ENCODE data around the gene SMCO4.

The SMCO4 gene

DNA sequence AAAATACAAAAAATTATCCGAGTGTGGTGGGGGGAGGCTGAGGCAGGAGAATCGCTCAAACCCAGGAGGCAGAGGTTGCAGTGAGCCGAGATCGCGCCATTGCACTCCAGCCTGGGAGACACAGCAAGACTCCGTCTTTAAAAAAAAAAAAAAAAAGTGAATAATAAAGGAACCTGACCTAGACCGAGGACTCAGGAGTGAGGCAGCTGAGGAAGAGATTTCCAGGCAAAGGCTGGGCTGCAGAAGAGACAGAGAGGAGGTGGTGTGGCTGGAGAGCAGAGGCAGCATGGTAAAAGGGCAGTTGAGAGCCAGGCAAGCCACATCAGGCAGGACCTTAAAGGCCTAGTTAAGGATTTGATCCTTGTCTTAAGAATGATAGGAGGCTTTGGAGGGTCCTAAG, 28.4 kb upstream of the SMCO4 start:
- H3K4me3 Mint-ChIP-seq, result no peak overlapping the region
- H3K9me3 Mint-ChIP-seq, result no peaks in the 10 kb centered on the region
- no peak overlapping the region for H3K27ac Mint-ChIP-seq
- H3K36me3 Mint-ChIP-seq (ENCODE audit: low read depth), result no peaks in the 10 kb centered on the region
- H3K4me1 Mint-ChIP-seq (ENCODE audit: low read depth), result no peaks in the 10 kb centered on the region
- peaks cover 4% of the 10 kb centered on the region for H3K27me3 Mint-ChIP-seq (ENCODE audit: low read depth)

GRCh38 chr11:93570759-93571413, 27.7 kb upstream of the SMCO4 start:
- H3K27ac Mint-ChIP-seq, result no peak overlapping the region
- H3K27me3 Mint-ChIP-seq (ENCODE audit: low read depth), result peaks cover 4% of the 10 kb centered on the region
- no peaks in the 10 kb centered on the region for H3K9me3 Mint-ChIP-seq
- H3K4me3 Mint-ChIP-seq, result no peak overlapping the region
- no peaks in the 10 kb centered on the region for H3K4me1 Mint-ChIP-seq (ENCODE audit: low read depth)
- no peaks in the 10 kb centered on the region for H3K36me3 Mint-ChIP-seq (ENCODE audit: low read depth)

GRCh38 chr11:93569496-93569895, 26.3 kb upstream of the SMCO4 start:
- no peaks in the 10 kb centered on the region for H3K36me3 Mint-ChIP-seq (ENCODE audit: low read depth)
- H3K27ac Mint-ChIP-seq, result no peak overlapping the region
- no peak overlapping the region for H3K4me3 Mint-ChIP-seq
- H3K27me3 Mint-ChIP-seq (ENCODE audit: low read depth), result peaks cover 7% of the 10 kb centered on the region
- no peaks in the 10 kb centered on the region for H3K4me1 Mint-ChIP-seq (ENCODE audit: low read depth)
- H3K9me3 Mint-ChIP-seq, result no peaks in the 10 kb centered on the region

DNA sequence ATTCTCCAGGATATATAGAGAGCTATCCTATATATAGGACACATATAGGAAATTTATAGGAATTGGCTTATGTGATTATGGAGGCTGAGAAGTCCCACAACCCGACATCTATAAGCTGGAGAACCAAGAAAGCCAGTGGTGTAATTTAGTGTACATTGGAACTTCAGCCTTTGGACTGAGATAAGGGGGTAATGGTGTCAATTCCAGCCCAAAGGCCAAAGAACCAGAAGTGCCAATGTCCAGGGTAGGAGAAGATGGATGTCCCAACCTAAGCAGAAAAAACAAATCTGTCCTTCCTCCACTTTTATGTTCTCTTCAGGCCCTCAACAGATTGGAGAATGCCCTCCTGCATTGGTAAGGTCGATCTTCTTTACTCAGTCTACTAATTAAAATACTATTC, 25.5 kb upstream of the SMCO4 start:
- Mint-ChIP-seq H3K4me1 (ENCODE audit: low read depth) (no peaks in the 10 kb centered on the region), H3K9me3 (no peaks in the 10 kb centered on the region), H3K27me3 (ENCODE audit: low read depth) (peaks cover 7% of the 10 kb centered on the region), H3K36me3 (ENCODE audit: low read depth) (no peaks in the 10 kb centered on the region), H3K4me3 (no peak overlapping the region), H3K27ac (no peak overlapping the region)

DNA sequence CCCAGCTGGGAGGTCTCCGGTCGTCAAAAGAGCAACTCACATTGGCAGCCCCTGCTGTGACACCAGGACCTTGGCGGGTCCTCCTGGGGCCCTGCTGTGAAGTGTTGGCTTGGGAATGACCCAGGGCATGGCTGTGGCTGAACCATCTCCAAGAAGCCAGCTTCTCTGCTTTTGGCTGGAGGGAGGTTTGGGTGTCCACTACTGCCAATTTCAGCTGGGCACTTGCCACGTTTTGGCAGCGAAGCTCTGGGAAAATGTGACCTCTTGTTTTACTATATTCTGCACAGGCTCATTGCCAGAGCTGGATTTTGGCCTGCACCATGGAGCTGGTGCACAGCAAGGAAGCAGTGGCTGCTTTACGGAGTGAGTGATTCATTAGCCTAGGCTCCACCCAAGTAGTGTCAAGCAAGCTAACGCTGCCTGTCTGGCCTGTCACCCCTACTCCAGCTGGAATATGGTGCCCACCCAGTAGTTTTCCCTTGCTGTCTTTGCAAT, 24.3 kb upstream of the SMCO4 start:
- Mint-ChIP-seq H3K27ac (no peak overlapping the region), H3K4me1 (ENCODE audit: low read depth) (no peaks in the 10 kb centered on the region), H3K9me3 (no peaks in the 10 kb centered on the region), H3K36me3 (ENCODE audit: low read depth) (no peaks in the 10 kb centered on the region), H3K4me3 (no peak overlapping the region), H3K27me3 (ENCODE audit: low read depth) (peaks cover 14% of the 10 kb centered on the region)

DNA sequence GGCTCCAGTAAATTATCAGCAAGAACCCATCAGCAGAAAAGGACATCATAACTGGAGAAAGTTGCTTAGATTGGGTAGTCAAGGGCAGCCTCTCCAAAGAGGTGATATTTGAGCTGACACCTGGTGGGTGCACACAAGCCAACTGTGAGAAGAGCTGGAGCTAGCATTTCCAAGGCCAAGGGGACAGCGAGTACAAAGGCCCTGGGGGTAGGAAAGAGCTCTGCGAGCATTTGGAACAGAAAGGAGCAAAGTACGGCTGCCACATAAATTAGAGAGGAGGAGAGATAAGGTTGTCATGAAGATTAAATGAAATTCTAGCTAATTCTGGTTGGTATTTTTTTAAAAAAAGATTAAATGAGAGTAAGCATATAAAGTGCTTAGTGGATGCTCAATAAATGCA, 21.7 kb upstream of the SMCO4 start:
- no peaks in the 10 kb centered on the region for H3K4me1 Mint-ChIP-seq (ENCODE audit: low read depth)
- H3K27me3 Mint-ChIP-seq (ENCODE audit: low read depth), result peaks cover 14% of the 10 kb centered on the region
- no peak overlapping the region for H3K4me3 Mint-ChIP-seq
- H3K36me3 Mint-ChIP-seq (ENCODE audit: low read depth), result no peaks in the 10 kb centered on the region
- H3K9me3 Mint-ChIP-seq, result no peaks in the 10 kb centered on the region
- H3K27ac Mint-ChIP-seq, result no peak overlapping the region

GRCh38 chr11:93563857-93564256, 20.7 kb upstream of the SMCO4 start:
- Mint-ChIP-seq H3K27me3 (ENCODE audit: low read depth) (peaks cover 13% of the 10 kb centered on the region), H3K9me3 (no peaks in the 10 kb centered on the region), H3K4me1 (ENCODE audit: low read depth) (peaks cover 3% of the 10 kb centered on the region), H3K27ac (no peak overlapping the region), H3K36me3 (ENCODE audit: low read depth) (no peaks in the 10 kb centered on the region), H3K4me3 (no peak overlapping the region)

- no peak overlapping the region for H3K4me3 Mint-ChIP-seq
- H3K4me1 Mint-ChIP-seq (ENCODE audit: low read depth), result peaks cover 3% of the 10 kb centered on the region
- H3K27ac Mint-ChIP-seq, result no peak overlapping the region
- no peaks in the 10 kb centered on the region for H3K9me3 Mint-ChIP-seq
- H3K27me3 Mint-ChIP-seq (ENCODE audit: low read depth), result peaks cover 23% of the 10 kb centered on the region
- no peaks in the 10 kb centered on the region for H3K36me3 Mint-ChIP-seq (ENCODE audit: low read depth)
Measured at GRCh38 chr11:93560199-93560932, 17.2 kb upstream of the SMCO4 start.

GRCh38 chr11:93559681-93560080, 16.5 kb upstream of the SMCO4 start:
- Mint-ChIP-seq H3K36me3 (ENCODE audit: low read depth) (no peaks in the 10 kb centered on the region), H3K9me3 (no peaks in the 10 kb centered on the region), H3K27me3 (ENCODE audit: low read depth) (peaks cover 27% of the 10 kb centered on the region), H3K4me1 (ENCODE audit: low read depth) (peaks cover 3% of the 10 kb centered on the region), H3K4me3 (no peak overlapping the region), H3K27ac (no peak overlapping the region)

GRCh38 chr11:93552874-93553273, 9.7 kb upstream of the SMCO4 start:
- H3K4me1 Mint-ChIP-seq (ENCODE audit: low read depth), result peaks cover 2% of the 10 kb centered on the region
- no peaks in the 10 kb centered on the region for H3K36me3 Mint-ChIP-seq (ENCODE audit: low read depth)
- no peak overlapping the region for H3K4me3 Mint-ChIP-seq
- no peak overlapping the region for H3K27ac Mint-ChIP-seq
- H3K27me3 Mint-ChIP-seq (ENCODE audit: low read depth), result peaks cover 42% of the 10 kb centered on the region
- no peaks in the 10 kb centered on the region for H3K9me3 Mint-ChIP-seq

- Mint-ChIP-seq H3K27ac (no peak overlapping the region), H3K36me3 (ENCODE audit: low read depth) (no peaks in the 10 kb centered on the region), H3K27me3 (ENCODE audit: low read depth) (peaks cover 32% of the 10 kb centered on the region), H3K9me3 (no peaks in the 10 kb centered on the region), H3K4me3 (no peak overlapping the region), H3K4me1 (ENCODE audit: low read depth) (peaks cover 2% of the 10 kb centered on the region)
Measured at GRCh38 chr11:93549976-93550375, 6.8 kb upstream of the SMCO4 start.

DNA sequence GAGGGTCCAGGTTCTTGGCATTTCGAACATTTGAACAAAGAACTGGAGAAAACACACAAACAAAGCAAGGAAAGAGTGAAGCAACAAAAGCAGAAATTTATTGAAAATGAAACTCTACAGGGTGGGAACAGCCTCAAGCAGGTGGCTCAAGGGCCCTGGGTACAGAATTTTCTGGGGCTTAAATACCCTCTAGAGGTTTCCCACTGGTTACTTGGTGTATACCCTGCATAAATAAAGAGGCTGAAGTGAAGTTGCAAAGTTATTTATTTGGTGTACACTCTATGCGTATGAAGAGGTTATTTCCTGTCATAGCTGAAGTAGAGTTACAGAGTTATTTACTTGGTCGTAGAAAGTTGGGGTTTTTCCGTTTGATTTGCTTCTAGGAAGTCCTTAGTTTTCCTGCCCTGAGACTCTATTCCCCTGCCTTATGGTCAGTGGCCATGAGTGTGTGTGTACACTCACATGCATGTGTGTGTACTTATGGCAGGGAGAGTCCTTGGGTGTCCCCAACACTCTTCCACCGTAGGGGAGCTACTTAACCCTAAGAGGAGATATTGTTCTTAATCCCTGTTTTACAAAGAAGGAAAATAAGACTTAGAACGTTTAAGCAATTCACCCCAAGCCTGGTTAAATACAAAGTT, 5.6 kb upstream of the SMCO4 start:
- Mint-ChIP-seq H3K4me3 (no peak overlapping the region), H3K4me1 (ENCODE audit: low read depth) (peaks cover 9% of the 10 kb centered on the region), H3K27ac (no peak overlapping the region), H3K27me3 (ENCODE audit: low read depth) (peaks cover 26% of the 10 kb centered on the region), H3K9me3 (no peaks in the 10 kb centered on the region), H3K36me3 (ENCODE audit: low read depth) (no peaks in the 10 kb centered on the region)

- H3K36me3 Mint-ChIP-seq (ENCODE audit: low read depth), result no peaks in the 10 kb centered on the region
- no peak overlapping the region for H3K4me3 Mint-ChIP-seq
- H3K27ac Mint-ChIP-seq, result no peak overlapping the region
- peaks cover 24% of the 10 kb centered on the region for H3K27me3 Mint-ChIP-seq (ENCODE audit: low read depth)
- H3K4me1 Mint-ChIP-seq (ENCODE audit: low read depth), result peaks cover 14% of the 10 kb centered on the region
- H3K9me3 Mint-ChIP-seq, result no peaks in the 10 kb centered on the region
Measured at GRCh38 chr11:93547773-93548172, 4.6 kb upstream of the SMCO4 start.

DNA sequence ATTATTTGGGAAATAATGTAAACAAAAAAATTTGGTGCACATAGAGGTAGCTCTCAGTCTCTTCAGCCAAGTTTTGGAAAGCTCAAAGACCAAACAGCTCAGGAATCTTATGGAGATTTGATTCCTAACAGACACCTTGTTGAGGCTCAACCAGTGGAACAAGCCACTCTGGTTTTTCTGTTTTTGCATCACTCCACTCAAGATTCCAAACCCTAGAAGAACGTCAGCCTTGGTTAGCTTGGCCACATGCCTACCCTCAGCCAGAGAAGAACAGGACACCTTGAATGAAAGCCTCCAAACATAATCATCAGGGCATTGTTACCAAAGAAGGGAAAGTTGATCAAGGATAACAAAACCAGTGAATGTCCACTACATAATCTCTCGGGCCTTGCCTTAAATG, 3.8 kb upstream of the SMCO4 start:
- H3K4me3 Mint-ChIP-seq, result no peak overlapping the region
- peaks cover 24% of the 10 kb centered on the region for H3K27me3 Mint-ChIP-seq (ENCODE audit: low read depth)
- no peaks in the 10 kb centered on the region for H3K36me3 Mint-ChIP-seq (ENCODE audit: low read depth)
- H3K9me3 Mint-ChIP-seq, result no peaks in the 10 kb centered on the region
- no peak overlapping the region for H3K27ac Mint-ChIP-seq
- peaks cover 17% of the 10 kb centered on the region for H3K4me1 Mint-ChIP-seq (ENCODE audit: low read depth)

GRCh38 chr11:93545566-93545965, 2.4 kb upstream of the SMCO4 start:
- Mint-ChIP-seq H3K4me1 (ENCODE audit: low read depth) (peaks cover 22% of the 10 kb centered on the region), H3K27me3 (ENCODE audit: low read depth) (peaks cover 16% of the 10 kb centered on the region), H3K4me3 (no peak overlapping the region), H3K27ac (no peak overlapping the region), H3K36me3 (ENCODE audit: low read depth) (no peaks in the 10 kb centered on the region), H3K9me3 (no peaks in the 10 kb centered on the region)

All from T-helper 1 cell treated with Interleukin-12 subunit alpha and Interleukin-12 subunit beta and Interleukin-4 antibody, amounts not matched to agents 30 μg/mL and 1 μg/mL, for 36 hours (primary cell).